Erythroblast (primary cell): Measurements from ENCODE around the gene NHP2.

ENCODE experiments used
- GATA1 ChIP-seq: IDR thresholded peaks from 2 replicates; pipeline ENCODE4 v1.6.1; 2011; ENCODE audit warnings: low read depth, mild to moderate bottlenecking, control low read depth, low read length, moderate library complexity
- POLR2A ChIP-seq: IDR thresholded peaks from 2 replicates; pipeline ENCODE4 v1.6.1; 2011; ENCODE audit warnings: mild to moderate bottlenecking, low read length

DNA sequence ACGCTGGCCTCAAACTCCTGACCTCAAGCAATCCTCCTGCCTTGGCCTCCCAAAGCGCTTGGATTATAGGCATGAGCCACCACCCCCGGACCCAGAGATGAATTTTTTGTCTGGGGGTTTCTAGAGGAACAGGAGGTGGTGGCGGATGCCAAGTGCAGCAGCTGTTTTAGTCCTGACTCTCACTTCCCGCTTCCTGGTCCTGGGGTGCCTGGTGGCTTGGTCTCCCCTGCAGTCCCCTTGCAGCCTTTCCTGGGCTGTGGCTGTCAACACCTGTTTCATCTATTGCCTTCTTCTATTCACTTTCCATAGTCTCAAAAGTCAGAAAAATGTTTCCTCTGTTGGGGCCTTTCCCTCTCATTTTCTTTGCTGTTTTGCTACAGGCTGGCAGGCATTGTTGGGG lies 6.5 kb upstream of the NHP2 start:
- TF ChIP-seq POLR2A (no peak), GATA1 (no peak)
